ENCODE measurements around the gene WDR89. TPM values are rescaled to one million over a fixed set of nuclear protein-coding genes. Genes with fewer than 3 reads are reported as not detected.

The WDR89 gene
- total and polyA plus RNA-seq, 10 donors: 9.5 to 18.9 (median 17.4) TPM

- DNase-seq: no peak
- Histone ChIP-seq H3K9me3 (peaks cover 0 to 5% (median 0%) of the 10 kb centered on the region in 8 donors), H3K36me3 (no peaks in the 10 kb centered on the region), H3K27ac (no peak overlapping the region), H3K27me3 (replicated peaks in 1 of 7) (peaks cover 0 to 3% (median 0%) of the 10 kb centered on the region in 7 donors), H3K4me3 (no peak overlapping the region), H3K4me1 (no peaks in the 10 kb centered on the region)
- no peak for TF ChIP-seq POLR2AphosphoS5 (IDR thresholded peaks at IDR 0.05)
- no peak for TF ChIP-seq CTCF (IDR thresholded peaks at IDR 0.05 in 8 of 11, conservative IDR thresholded peaks at IDR 0.05 in 3 of 11)
- TF ChIP-seq POLR2A (IDR thresholded peaks at IDR 0.05): no peak
- intact Hi-C loops (cut with DNase I; ENCODE audit: low total_unique reads): no loop called here
- 66 to 93% (median 75%) methylated on average over 3 of the region's 3 CpGs for WGBS, 5 donors
Measured at GRCh38 chr14:63562405-63562804, 79.3 kb downstream of the WDR89 start.

- no peaks in the 10 kb centered on the region for H3K4me1 ChIP-seq
- H3K27ac ChIP-seq: no peak overlapping the region
- H3K9me3 ChIP-seq: peaks cover 0 to 5% (median 0%) of the 10 kb centered on the region in 8 donors
- H3K27me3 ChIP-seq (replicated peaks in 1 of 7): no peaks in the 10 kb centered on the region
- WGBS, 5 donors: 80 to 87% (median 82%) methylated on average over 7 of the region's 7 CpGs
- no peaks in the 10 kb centered on the region for H3K36me3 ChIP-seq
- TF ChIP-seq POLR2AphosphoS5 (IDR thresholded peaks at IDR 0.05): no peak
- TF ChIP-seq CTCF (IDR thresholded peaks at IDR 0.05 in 8 of 11, conservative IDR thresholded peaks at IDR 0.05 in 3 of 11): no peak
- no peak for TF ChIP-seq POLR2A (IDR thresholded peaks at IDR 0.05)
- DNase-seq: no peak
- no peak overlapping the region for H3K4me3 ChIP-seq
- intact Hi-C loops (cut with DNase I; ENCODE audit: low total_unique reads): no loop called here
Measured at GRCh38 chr14:63555572-63555971, 86.1 kb downstream of the WDR89 start.

GRCh38 chr14:63551332-63551731, 90.3 kb downstream of the WDR89 start:
- Histone ChIP-seq H3K27me3 (replicated peaks in 1 of 7) (no peaks in the 10 kb centered on the region), H3K27ac (no peak overlapping the region), H3K4me3 (no peak overlapping the region), H3K4me1 (no peaks in the 10 kb centered on the region), H3K36me3 (no peaks in the 10 kb centered on the region), H3K9me3 (no peaks in the 10 kb centered on the region)
- intact Hi-C loops (cut with DNase I; ENCODE audit: low total_unique reads): no loop called here
- no peak for TF ChIP-seq POLR2AphosphoS5 (IDR thresholded peaks at IDR 0.05)
- TF ChIP-seq CTCF (IDR thresholded peaks at IDR 0.05 in 8 of 11, conservative IDR thresholded peaks at IDR 0.05 in 3 of 11): no peak
- TF ChIP-seq POLR2A (IDR thresholded peaks at IDR 0.05): no peak
- WGBS, 5 donors: 41 to 81% (median 63%) methylated on average over 3 of the region's 3 CpGs
- DNase-seq: no peak

- peaks cover 0 to 15% (median 10%) of the 10 kb centered on the region in 6 donors for H3K4me1 ChIP-seq
- WGBS, 5 donors: 78 to 81% (median 80%) methylated on average over 8 of the region's 8 CpGs
- no peak overlapping the region for H3K27ac ChIP-seq
- no peaks in the 10 kb centered on the region for H3K36me3 ChIP-seq
- DNase-seq: no peak
- no peaks in the 10 kb centered on the region for H3K27me3 ChIP-seq (replicated peaks in 1 of 7)
- H3K9me3 ChIP-seq: no peaks in the 10 kb centered on the region
- H3K4me3 ChIP-seq: no peak overlapping the region
- TF ChIP-seq CTCF (IDR thresholded peaks at IDR 0.05 in 8 of 11, conservative IDR thresholded peaks at IDR 0.05 in 3 of 11) (no peak), POLR2A (IDR thresholded peaks at IDR 0.05) (no peak), POLR2AphosphoS5 (IDR thresholded peaks at IDR 0.05) (no peak)
- intact Hi-C loops (cut with DNase I; ENCODE audit: low total_unique reads): no loop called here
Measured at GRCh38 chr14:63547798-63548335, 93.8 kb downstream of the WDR89 start.

Small RNA genes lying within 50 kb of the gene (small RNA-seq; reads per million reads assigned to genes)
- gene RF00012 (0 reads per million in 4 donors), gene RF00019 (0 reads per million in 4 donors), gene RNU6-1162P (0 reads per million in 4 donors), gene RNU6-597P (0 reads per million in 4 donors)

Other genes starting within 250 kb of the WDR89 start
- 10 to 100 TPM; 27.2 to 42.3 (median 38.5) TPM for gene PPP2R5E, start 98.5 kb downstream of the WDR89 start, total RNA-seq
- gene PPP2R5E, start 98.5 kb downstream of the WDR89 start, polyA plus RNA-seq: 1 to 10 TPM; 6.1 to 9.0 (median 7.2) TPM
- 10 to 100 TPM; 24.3 to 36.1 (median 28.6) TPM for gene SGPP1, start 86.2 kb upstream of the WDR89 start, total RNA-seq
- gene SGPP1, start 86.2 kb upstream of the WDR89 start, polyA plus RNA-seq: 10 to 100 TPM; 18.5 to 19.6 (median 19.1) TPM
- 100 to 1,000 TPM; 128 to 173 (median 154) TPM for gene SYNE2, start 211.1 kb upstream of the WDR89 start, total RNA-seq
- 10 to 100 TPM; 16.0 to 25.5 (median 19.6) TPM for gene SYNE2, start 211.1 kb upstream of the WDR89 start, polyA plus RNA-seq

Measured in spleen (tissue), 11 donors.